ENCODE data around the gene RAPH1.
A peak's percentile ranks its signal among the peaks of the same experiment; 100 is the strongest.
"Not testable (repeated sequence)": the region's sequence is repeated elsewhere in the genome, so short reads cannot be mapped to it uniquely, and the experiment has no call there.

Gene RAPH1

GRCh38 chr2:203543898-203544328 is 8.8 kb upstream of the RAPH1 start:
- DNase-seq: no peak

GRCh38 chr2:203540598-203540997 is 5.5 kb upstream of the RAPH1 start:
- not testable (repeated sequence) for DNase-seq

- DNase-seq: not testable (repeated sequence)
Observed at GRCh38 chr2:203538237-203538636, 3.1 kb upstream of the RAPH1 start.

GRCh38 chr2:203536586-203536951 is 1.5 kb upstream of the RAPH1 start:
- not testable (repeated sequence) for DNase-seq

- no peak for DNase-seq
Observed at GRCh38 chr2:203535784-203536585, 884 bp upstream of the RAPH1 start.

- peak in 1 of 2 experiments; percentile 1 for DNase-seq
Observed at GRCh38 chr2:203534621-203535077, 452 bp downstream of the RAPH1 start.

- DNase-seq: no peak
Observed at GRCh38 chr2:203533676-203534591, 1.2 kb downstream of the RAPH1 start.

- no peak for DNase-seq
Observed at GRCh38 chr2:203532957-203533658, 2.0 kb downstream of the RAPH1 start.

- no peak for DNase-seq
Observed at GRCh38 chr2:203527719-203528118, 7.4 kb downstream of the RAPH1 start.

- DNase-seq: not testable (repeated sequence)
Observed at GRCh38 chr2:203513268-203513667, 21.8 kb downstream of the RAPH1 start.

- DNase-seq: no peak
Observed at GRCh38 chr2:203510941-203511305, 24.2 kb downstream of the RAPH1 start.

- DNase-seq: no peak
Observed at GRCh38 chr2:203510256-203510940, 24.7 kb downstream of the RAPH1 start.

- DNase-seq: not testable (repeated sequence)
Observed at GRCh38 chr2:203503460-203503859, 31.6 kb downstream of the RAPH1 start.

GRCh38 chr2:203501873-203502272 is 33.2 kb downstream of the RAPH1 start:
- DNase-seq: no peak

- DNase-seq: no peak
Observed at GRCh38 chr2:203500951-203501350, 34.1 kb downstream of the RAPH1 start.

GRCh38 chr2:203500297-203500696 is 34.8 kb downstream of the RAPH1 start:
- DNase-seq: no peak

- DNase-seq: no peak
Observed at GRCh38 chr2:203498161-203498560, 36.9 kb downstream of the RAPH1 start.

- no peak for DNase-seq
Observed at GRCh38 chr2:203492965-203493364, 42.1 kb downstream of the RAPH1 start.

GRCh38 chr2:203490391-203490790 is 44.7 kb downstream of the RAPH1 start:
- DNase-seq: no peak

GRCh38 chr2:203489531-203489930 is 45.6 kb downstream of the RAPH1 start:
- no peak for DNase-seq

GRCh38 chr2:203484266-203485112 is 50.6 kb downstream of the RAPH1 start:
- peak in 1 of 2 experiments; percentile 3 for DNase-seq

Measured in NCI-H187 (cell line).